ENCODE data around the gene PTCD3. TPM values are rescaled to one million over a fixed set of nuclear protein-coding genes. Genes with fewer than 3 reads are reported as not detected.

Gene PTCD3
- polyA plus RNA-seq, 1 experiment, result 31.6 TPM

GRCh38 chr2:86079981-86080911, 25.8 kb upstream of the PTCD3 start:
- Histone ChIP-seq H3K36me3 (ENCODE audit: control insufficient read depth, insufficient read depth, low read length) (peaks cover 10% of the 10 kb centered on the region), H3K4me3 (ENCODE audit: low read depth, low read length) (no peak overlapping the region), H3K27me3 (ENCODE audit: control insufficient read depth, insufficient read depth, low read length) (no peaks in the 10 kb centered on the region)
- POLR2A ChIA-PET, result no interaction called here
- no peak for DNase-seq (ENCODE audit: low read depth)
- CTCF ChIA-PET, result interaction anchor here (0.5 to 8.2 kb wide), 43 partner anchors 9 to 443 kb away, joined by 3 to 354 read pairs (median 5); partner anchors contain the start of genes POLR1A, PTCD3 and ST3GAL5
- TF ChIP-seq, protein P1, sequence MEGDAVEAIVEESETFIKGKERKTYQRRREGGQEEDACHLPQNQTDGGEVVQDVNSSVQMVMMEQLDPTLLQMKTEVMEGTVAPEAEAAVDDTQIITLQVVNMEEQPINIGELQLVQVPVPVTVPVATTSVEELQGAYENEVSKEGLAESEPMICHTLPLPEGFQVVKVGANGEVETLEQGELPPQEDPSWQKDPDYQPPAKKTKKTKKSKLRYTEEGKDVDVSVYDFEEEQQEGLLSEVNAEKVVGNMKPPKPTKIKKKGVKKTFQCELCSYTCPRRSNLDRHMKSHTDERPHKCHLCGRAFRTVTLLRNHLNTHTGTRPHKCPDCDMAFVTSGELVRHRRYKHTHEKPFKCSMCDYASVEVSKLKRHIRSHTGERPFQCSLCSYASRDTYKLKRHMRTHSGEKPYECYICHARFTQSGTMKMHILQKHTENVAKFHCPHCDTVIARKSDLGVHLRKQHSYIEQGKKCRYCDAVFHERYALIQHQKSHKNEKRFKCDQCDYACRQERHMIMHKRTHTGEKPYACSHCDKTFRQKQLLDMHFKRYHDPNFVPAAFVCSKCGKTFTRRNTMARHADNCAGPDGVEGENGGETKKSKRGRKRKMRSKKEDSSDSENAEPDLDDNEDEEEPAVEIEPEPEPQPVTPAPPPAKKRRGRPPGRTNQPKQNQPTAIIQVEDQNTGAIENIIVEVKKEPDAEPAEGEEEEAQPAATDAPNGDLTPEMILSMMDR (IDR thresholded peaks at IDR 0.05; ENCODE audit: insufficient read depth, low read depth, low read length), result peak; percentile 91

- TF ChIP-seq, protein P1 (IDR thresholded peaks at IDR 0.05; ENCODE audit: insufficient read depth, low read depth, low read length), result no peak
- no peak overlapping the region for H3K4me3 ChIP-seq (ENCODE audit: low read depth, low read length)
- no peak for DNase-seq (ENCODE audit: low read depth)
- H3K36me3 ChIP-seq (ENCODE audit: control insufficient read depth, insufficient read depth, low read length), result peaks cover 12% of the 10 kb centered on the region
- H3K27me3 ChIP-seq (ENCODE audit: control insufficient read depth, insufficient read depth, low read length), result no peaks in the 10 kb centered on the region
- POLR2A ChIA-PET, result no interaction called here
- CTCF ChIA-PET, result interaction anchor here (0.7 to 8.2 kb wide), 4 partner anchors 123 to 357 kb away, joined by 3 to 354 read pairs (median 6); no protein-coding TSS in a partner anchor
Measured at GRCh38 chr2:86081724-86082123, 24.3 kb upstream of the PTCD3 start.

- no peak for DNase-seq (ENCODE audit: low read depth)
- H3K4me3 ChIP-seq (ENCODE audit: low read depth, low read length), result no peak overlapping the region
- ChIA-PET POLR2A (interaction anchor here (0.6 kb wide), 1 partner anchor 60 kb away, joined by 4 read pairs; no protein-coding TSS in a partner anchor), CTCF (interaction anchor here (2.0 to 8.2 kb wide), 2 partner anchors 258 to 269 kb away, joined by 7 to 354 read pairs; no protein-coding TSS in a partner anchor)
- H3K36me3 ChIP-seq (ENCODE audit: control insufficient read depth, insufficient read depth, low read length), result peaks cover 5% of the 10 kb centered on the region
- H3K27me3 ChIP-seq (ENCODE audit: control insufficient read depth, insufficient read depth, low read length), result no peaks in the 10 kb centered on the region
- TF ChIP-seq, protein P1 (IDR thresholded peaks at IDR 0.05; ENCODE audit: insufficient read depth, low read depth, low read length), result no peak
Measured at GRCh38 chr2:86082756-86083155, 23.3 kb upstream of the PTCD3 start.

DNA sequence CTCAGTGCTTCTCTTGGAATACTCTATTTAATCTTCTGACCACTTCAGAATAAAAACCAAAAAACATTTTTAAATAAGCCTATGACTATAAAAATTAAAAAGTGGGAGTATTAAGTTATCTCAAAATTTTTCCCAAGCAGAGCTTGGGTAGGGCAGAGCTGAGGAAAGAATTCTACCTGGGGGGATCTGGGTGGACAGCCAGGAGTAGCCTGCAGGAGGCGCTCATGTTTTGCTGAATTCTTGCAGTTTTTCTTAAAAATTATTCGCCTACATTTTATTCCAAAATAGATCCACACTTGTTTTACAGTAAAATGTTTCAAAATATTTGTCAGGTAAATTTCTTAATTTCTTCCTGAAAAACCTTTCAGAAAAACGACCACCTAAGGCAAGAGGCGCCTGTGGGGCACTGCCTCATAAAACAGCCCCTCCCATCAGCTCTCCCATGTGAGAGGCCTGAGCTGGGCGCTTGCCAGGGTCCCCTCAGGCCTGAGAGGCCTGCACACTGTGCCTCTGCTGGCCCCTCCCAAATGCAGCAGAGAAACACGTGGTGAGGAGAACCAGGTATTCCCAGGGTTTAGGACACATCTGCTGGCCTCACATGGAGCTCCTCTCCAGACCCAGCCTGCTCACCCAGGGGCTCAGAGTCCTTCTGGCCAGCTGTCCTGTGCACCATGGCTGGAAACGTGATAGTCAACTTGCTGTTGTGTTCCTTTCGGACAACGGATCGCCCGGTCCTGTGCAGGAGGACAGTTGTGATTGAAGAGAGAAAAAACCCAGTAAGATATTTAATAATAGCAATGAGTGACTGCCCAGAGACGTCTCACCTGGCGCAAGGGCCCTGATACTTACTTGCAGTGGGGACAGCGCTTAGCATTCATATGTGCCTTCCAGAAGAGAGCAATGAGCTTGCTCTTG, 17.8 kb upstream of the PTCD3 start:
- H3K27me3 ChIP-seq (ENCODE audit: control insufficient read depth, insufficient read depth, low read length), result no peaks in the 10 kb centered on the region
- no peak overlapping the region for H3K4me3 ChIP-seq (ENCODE audit: low read depth, low read length)
- DNase-seq (ENCODE audit: low read depth), result no peak
- TF ChIP-seq, protein P1 (IDR thresholded peaks at IDR 0.05; ENCODE audit: insufficient read depth, low read depth, low read length), result peak; percentile 40; the same call in 1 of the 2 replicates
- peaks cover 20% of the 10 kb centered on the region for H3K36me3 ChIP-seq (ENCODE audit: control insufficient read depth, insufficient read depth, low read length)
- POLR2A ChIA-PET, result no interaction called here
- CTCF ChIA-PET, result interaction anchor here (0.6 to 2.4 kb wide), 10 partner anchors 9 to 274 kb away, joined by 3 to 14 read pairs (median 4); no protein-coding TSS in a partner anchor

All from BJ (cell line).